ENCODE measurements around the gene TMEM184B. TPM values are rescaled to one million over a fixed set of nuclear protein-coding genes. Genes with fewer than 3 reads are reported as not detected.

The TMEM184B gene
- total RNA-seq, 2 donors from 2014 or later, result 31.5 to 36.5 TPM

GRCh38 chr22:38273135-38273826, 471 bp upstream of the TMEM184B start:
- Mint-ChIP-seq H3K9me3 (no peaks in the 10 kb centered on the region), H3K27ac (peak overlapping the region; percentile 92), H3K27me3 (no peaks in the 10 kb centered on the region), H3K4me3 (peak overlapping the region; percentile 82), H3K4me1 (peaks cover 27% of the 10 kb centered on the region), H3K36me3 (ENCODE audit: low read depth) (no peaks in the 10 kb centered on the region)
- ATAC-seq (replicated peaks), result peak; percentile 11

- ATAC-seq (replicated peaks), result no peak
- peak overlapping the region; percentile 81 for H3K27ac Mint-ChIP-seq
- H3K9me3 Mint-ChIP-seq, result no peaks in the 10 kb centered on the region
- peaks cover 32% of the 10 kb centered on the region for H3K4me1 Mint-ChIP-seq
- no peaks in the 10 kb centered on the region for H3K27me3 Mint-ChIP-seq
- no peaks in the 10 kb centered on the region for H3K36me3 Mint-ChIP-seq (ENCODE audit: low read depth)
- H3K4me3 Mint-ChIP-seq, result peak overlapping the region; percentile 80
These were observed 860 bp downstream of the TMEM184B start for GRCh38 chr22:38271927-38272372.

- Mint-ChIP-seq H3K4me3 (peak overlapping the region; percentile 80), H3K27ac (peak overlapping the region; percentile 32), H3K9me3 (no peaks in the 10 kb centered on the region), H3K27me3 (no peaks in the 10 kb centered on the region), H3K36me3 (ENCODE audit: low read depth) (no peaks in the 10 kb centered on the region), H3K4me1 (peaks cover 32% of the 10 kb centered on the region)
- ATAC-seq (replicated peaks), result no peak
These were observed 1.7 kb downstream of the TMEM184B start for GRCh38 chr22:38271101-38271500.

- no peak for ATAC-seq (replicated peaks)
- Mint-ChIP-seq H3K36me3 (ENCODE audit: low read depth) (no peaks in the 10 kb centered on the region), H3K9me3 (no peaks in the 10 kb centered on the region), H3K4me1 (peaks cover 32% of the 10 kb centered on the region), H3K27me3 (no peaks in the 10 kb centered on the region), H3K4me3 (peak overlapping the region; percentile 80), H3K27ac (peak overlapping the region; percentile 32)
These were observed 2.5 kb downstream of the TMEM184B start for GRCh38 chr22:38270091-38270992.

GRCh38 chr22:38269466-38269865, 3.3 kb downstream of the TMEM184B start:
- ATAC-seq (replicated peaks), result no peak
- no peaks in the 10 kb centered on the region for H3K27me3 Mint-ChIP-seq
- H3K4me1 Mint-ChIP-seq, result peaks cover 32% of the 10 kb centered on the region
- H3K4me3 Mint-ChIP-seq, result no peak overlapping the region
- H3K9me3 Mint-ChIP-seq, result no peaks in the 10 kb centered on the region
- H3K27ac Mint-ChIP-seq, result no peak overlapping the region
- no peaks in the 10 kb centered on the region for H3K36me3 Mint-ChIP-seq (ENCODE audit: low read depth)

GRCh38 chr22:38267086-38267485, 5.7 kb downstream of the TMEM184B start:
- Mint-ChIP-seq H3K36me3 (ENCODE audit: low read depth) (peaks cover 7% of the 10 kb centered on the region), H3K27ac (peak overlapping the region; percentile 84), H3K9me3 (no peaks in the 10 kb centered on the region), H3K4me3 (peak overlapping the region; percentile 7), H3K27me3 (no peaks in the 10 kb centered on the region), H3K4me1 (peaks cover 33% of the 10 kb centered on the region)
- peak; percentile 85 for ATAC-seq (replicated peaks)

- Mint-ChIP-seq H3K36me3 (ENCODE audit: low read depth) (peaks cover 7% of the 10 kb centered on the region), H3K4me1 (peaks cover 34% of the 10 kb centered on the region), H3K9me3 (no peaks in the 10 kb centered on the region), H3K4me3 (peak overlapping the region; percentile 7), H3K27ac (peak overlapping the region; percentile 84), H3K27me3 (no peaks in the 10 kb centered on the region)
- ATAC-seq (replicated peaks), result no peak
These were observed 6.7 kb downstream of the TMEM184B start for GRCh38 chr22:38266120-38266519.

GRCh38 chr22:38264322-38264843, 8.4 kb downstream of the TMEM184B start:
- ATAC-seq (replicated peaks), result no peak
- peaks cover 14% of the 10 kb centered on the region for H3K36me3 Mint-ChIP-seq (ENCODE audit: low read depth)
- H3K27ac Mint-ChIP-seq, result no peak overlapping the region
- H3K4me3 Mint-ChIP-seq, result no peak overlapping the region
- peaks cover 34% of the 10 kb centered on the region for H3K4me1 Mint-ChIP-seq
- H3K9me3 Mint-ChIP-seq, result no peaks in the 10 kb centered on the region
- H3K27me3 Mint-ChIP-seq, result no peaks in the 10 kb centered on the region

GRCh38 chr22:38262051-38262795, 10.6 kb downstream of the TMEM184B start:
- peak; percentile 71 for ATAC-seq (replicated peaks)
- Mint-ChIP-seq H3K4me3 (peak overlapping the region; percentile 43), H3K27ac (peak overlapping the region; percentile 72), H3K36me3 (ENCODE audit: low read depth) (peaks cover 18% of the 10 kb centered on the region), H3K4me1 (peaks cover 30% of the 10 kb centered on the region), H3K27me3 (no peaks in the 10 kb centered on the region), H3K9me3 (no peaks in the 10 kb centered on the region)

- no peaks in the 10 kb centered on the region for H3K9me3 Mint-ChIP-seq
- H3K27me3 Mint-ChIP-seq, result no peaks in the 10 kb centered on the region
- H3K4me3 Mint-ChIP-seq, result peak overlapping the region; percentile 65
- peaks cover 30% of the 10 kb centered on the region for H3K4me1 Mint-ChIP-seq
- peak overlapping the region; percentile 90 for H3K27ac Mint-ChIP-seq
- H3K36me3 Mint-ChIP-seq (ENCODE audit: low read depth), result peaks cover 18% of the 10 kb centered on the region
- no peak for ATAC-seq (replicated peaks)
These were observed 11.8 kb downstream of the TMEM184B start for GRCh38 chr22:38260761-38261681.

GRCh38 chr22:38259370-38259769, 13.4 kb downstream of the TMEM184B start:
- H3K4me3 Mint-ChIP-seq, result no peak overlapping the region
- no peak for ATAC-seq (replicated peaks)
- peaks cover 30% of the 10 kb centered on the region for H3K4me1 Mint-ChIP-seq
- H3K9me3 Mint-ChIP-seq, result no peaks in the 10 kb centered on the region
- peak overlapping the region; percentile 74 for H3K27ac Mint-ChIP-seq
- peaks cover 18% of the 10 kb centered on the region for H3K36me3 Mint-ChIP-seq (ENCODE audit: low read depth)
- H3K27me3 Mint-ChIP-seq, result no peaks in the 10 kb centered on the region

GRCh38 chr22:38258895-38259294, 13.9 kb downstream of the TMEM184B start:
- H3K4me1 Mint-ChIP-seq, result peaks cover 30% of the 10 kb centered on the region
- H3K4me3 Mint-ChIP-seq, result no peak overlapping the region
- peaks cover 17% of the 10 kb centered on the region for H3K36me3 Mint-ChIP-seq (ENCODE audit: low read depth)
- H3K27ac Mint-ChIP-seq, result peak overlapping the region; percentile 74
- ATAC-seq (replicated peaks), result no peak
- H3K9me3 Mint-ChIP-seq, result no peaks in the 10 kb centered on the region
- no peaks in the 10 kb centered on the region for H3K27me3 Mint-ChIP-seq

- Mint-ChIP-seq H3K36me3 (ENCODE audit: low read depth) (peaks cover 11% of the 10 kb centered on the region), H3K27ac (no peak overlapping the region), H3K9me3 (no peaks in the 10 kb centered on the region)
These were observed 15.1 kb downstream of the TMEM184B start for GRCh38 chr22:38257650-38258250.

More at GRCh38 chr22:38257650-38258250, 15.1 kb downstream of the TMEM184B start:
- H3K27me3 Mint-ChIP-seq, result no peaks in the 10 kb centered on the region
- H3K4me3 Mint-ChIP-seq, result no peak overlapping the region
- H3K4me1 Mint-ChIP-seq, result peaks cover 24% of the 10 kb centered on the region
- ATAC-seq (replicated peaks), result no peak

Measured in activated T-helper 17 cell treated with anti-CD3 and anti-CD28 coated beads, Interleukin-2, amount 50 U/mL, for 72 hours (primary cell).